MM.1S (cell line): Measurements from ENCODE around the gene PRKCE.

ENCODE experiments used
- CTCF ChIP-seq: fragments of 300-600 bp; sonication (generic); IDR thresholded peaks from 2 replicates; pipeline ENCODE4 v1.5.1; 2016; ENCODE audit warnings: antibody characterized with exemption, low read length, mixed read lengths
- EZH2 ChIP-seq: fragments of 300-600 bp; sonication (generic); optimal IDR thresholded peaks from 2 replicates; pipeline ENCODE3; 2017; ENCODE audit warnings: low read depth, mild to moderate bottlenecking, antibody characterized with exemption, low read length, mixed read lengths
- EZH2phosphoT487 ChIP-seq: fragments of 300-600 bp; sonication (generic); IDR thresholded peaks from 2 replicates; pipeline ENCODE4 v1.6.1; 2018; ENCODE audit warnings: antibody characterized with exemption, low read length

DNA sequence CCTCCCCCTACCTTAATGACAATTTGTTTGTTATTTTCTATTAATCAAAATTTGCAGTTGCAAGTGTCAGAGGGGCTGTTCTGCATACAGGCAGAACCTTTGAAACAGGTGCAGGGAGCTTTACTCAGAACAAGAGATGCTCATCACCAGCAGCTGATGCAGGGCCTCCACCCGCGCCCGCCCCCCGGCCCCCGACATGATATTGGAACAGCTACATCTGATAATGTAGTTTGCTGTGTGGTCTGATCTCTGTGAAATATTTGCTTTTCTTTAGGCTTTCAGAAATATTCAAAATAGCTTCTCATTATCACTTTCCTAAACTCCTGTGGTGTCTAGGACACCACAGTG, 130.0 kb downstream of the PRKCE start:
- TF ChIP-seq EZH2, result no peak
- TF ChIP-seq CTCF, result no peak
- no peak for TF ChIP-seq EZH2phosphoT487
